ENCODE results near the gene MRNIP.

MRNIP gene

GRCh38 chr5:179832039-179832745 lies 26.4 kb downstream of the MRNIP start:
- H4K12ac ChIP-seq (ENCODE audit: low read depth, low read length) = no peak overlapping the region
- DNase-seq = peak in 1 of 2 donors; percentile 31

GRCh38 chr5:179830818-179831468 lies 27.7 kb downstream of the MRNIP start:
- Histone ChIP-seq H3K14ac (ENCODE audit: low read length) (no peak overlapping the region), H3K27me3 (ENCODE audit: insufficient read depth, low read length) (no peaks in the 10 kb centered on the region), H3K4me1 (ENCODE audit: control insufficient read depth in 1 of 2, insufficient read depth in 2 of 2, low read length in 2 of 2) (no peaks in the 10 kb centered on the region), H2BK5ac (ENCODE audit: low read depth, low read length, poor library complexity) (no peak overlapping the region), H2AK5ac (ENCODE audit: low read length) (no peak overlapping the region), H3K4me3 (ENCODE audit: low read depth, low read length) (no peak overlapping the region), H4K8ac (ENCODE audit: low read depth, low read length) (no peak overlapping the region), H3K4me2 (ENCODE audit: low read length) (no peak overlapping the region), H3K79me2 (ENCODE audit: control insufficient read depth, insufficient read depth, low read length, poor library complexity) (no peaks in the 10 kb centered on the region), H3K23ac (ENCODE audit: low read length) (no peak overlapping the region), H3K9me3 (ENCODE audit: insufficient read depth, low read depth, low read length) (peaks cover 8% of the 10 kb centered on the region), H3K4ac (ENCODE audit: low read depth, low read length) (no peak overlapping the region), H3K36me3 (ENCODE audit: control insufficient read depth in 1 of 2, insufficient read depth in 2 of 2, low read length in 2 of 2) (peaks cover 58 to 68% of the 10 kb centered on the region in 2 experiments), H2AFZ (ENCODE audit: insufficient read depth, low read length, poor library complexity) (no peak overlapping the region), H3K27ac (ENCODE audit: low read depth, low read length) (no peak overlapping the region), H4K12ac (ENCODE audit: low read depth, low read length) (no peak overlapping the region), H3K18ac (ENCODE audit: low read length) (no peak overlapping the region), H2BK12ac (ENCODE audit: low read length) (no peak overlapping the region), H4K91ac (ENCODE audit: low read depth, low read length) (no peak overlapping the region), H2BK120ac (ENCODE audit: insufficient read depth, low read length, poor library complexity) (no peak overlapping the region), H3K79me1 (ENCODE audit: low read length) (no peaks in the 10 kb centered on the region), H3K9ac (ENCODE audit: low read length) (no peak overlapping the region)
- peak in 1 of 2 donors; percentile 2 for DNase-seq
- no CpG with 5 or more reads among the region's 7 CpGs for WGBS (ENCODE audit: extremely low coverage, insufficient coverage, insufficient read length)

More at GRCh38 chr5:179832039-179832745, 26.4 kb downstream of the MRNIP start:
- no peak overlapping the region for H3K4ac ChIP-seq (ENCODE audit: low read depth, low read length)
- no peak overlapping the region for H3K9ac ChIP-seq (ENCODE audit: low read length)
- H3K4me1 ChIP-seq (ENCODE audit: control insufficient read depth in 1 of 2, insufficient read depth in 2 of 2, low read length in 2 of 2) = no peaks in the 10 kb centered on the region
- no CpG with 5 or more reads among the region's 20 CpGs for WGBS (ENCODE audit: extremely low coverage, insufficient coverage, insufficient read length)
- H4K91ac ChIP-seq (ENCODE audit: low read depth, low read length) = no peak overlapping the region
- H3K18ac ChIP-seq (ENCODE audit: low read length) = no peak overlapping the region
- no peaks in the 10 kb centered on the region for H3K27me3 ChIP-seq (ENCODE audit: insufficient read depth, low read length)
- H2AK5ac ChIP-seq (ENCODE audit: low read length) = no peak overlapping the region
- peaks cover 59 to 67% of the 10 kb centered on the region in 2 experiments for H3K36me3 ChIP-seq (ENCODE audit: control insufficient read depth in 1 of 2, insufficient read depth in 2 of 2, low read length in 2 of 2)
- H3K9me3 ChIP-seq (ENCODE audit: insufficient read depth, low read depth, low read length) = peaks cover 8% of the 10 kb centered on the region
- no peak overlapping the region for H3K14ac ChIP-seq (ENCODE audit: low read length)
- H3K4me2 ChIP-seq (ENCODE audit: low read length) = no peak overlapping the region
- H2BK5ac ChIP-seq (ENCODE audit: low read depth, low read length, poor library complexity) = no peak overlapping the region
- H2BK120ac ChIP-seq (ENCODE audit: insufficient read depth, low read length, poor library complexity) = no peak overlapping the region
- no peak overlapping the region for H2BK12ac ChIP-seq (ENCODE audit: low read length)
- no peak overlapping the region for H4K8ac ChIP-seq (ENCODE audit: low read depth, low read length)
- H2AFZ ChIP-seq (ENCODE audit: insufficient read depth, low read length, poor library complexity) = no peak overlapping the region
- no peak overlapping the region for H3K27ac ChIP-seq (ENCODE audit: low read depth, low read length)
- no peaks in the 10 kb centered on the region for H3K79me1 ChIP-seq (ENCODE audit: low read length)
- H3K4me3 ChIP-seq (ENCODE audit: low read depth, low read length) = no peak overlapping the region
- H3K23ac ChIP-seq (ENCODE audit: low read length) = no peak overlapping the region
- no peaks in the 10 kb centered on the region for H3K79me2 ChIP-seq (ENCODE audit: control insufficient read depth, insufficient read depth, low read length, poor library complexity)

- H3K79me1 ChIP-seq (ENCODE audit: low read length) = no peaks in the 10 kb centered on the region
- no peak overlapping the region for H3K9ac ChIP-seq (ENCODE audit: low read length)
- no peak overlapping the region for H2BK12ac ChIP-seq (ENCODE audit: low read length)
- H3K36me3 ChIP-seq (ENCODE audit: control insufficient read depth in 1 of 2, insufficient read depth in 2 of 2, low read length in 2 of 2) = peaks cover 66 to 77% of the 10 kb centered on the region in 2 experiments
- H3K9me3 ChIP-seq (ENCODE audit: insufficient read depth, low read depth, low read length) = peaks cover 8% of the 10 kb centered on the region
- no peak overlapping the region for H3K18ac ChIP-seq (ENCODE audit: low read length)
- no peak overlapping the region for H3K4me3 ChIP-seq (ENCODE audit: low read depth, low read length)
- H2AFZ ChIP-seq (ENCODE audit: insufficient read depth, low read length, poor library complexity) = no peak overlapping the region
- no peak overlapping the region for H2AK5ac ChIP-seq (ENCODE audit: low read length)
- H4K8ac ChIP-seq (ENCODE audit: low read depth, low read length) = no peak overlapping the region
- no peaks in the 10 kb centered on the region for H3K27me3 ChIP-seq (ENCODE audit: insufficient read depth, low read length)
- no peak overlapping the region for H3K4ac ChIP-seq (ENCODE audit: low read depth, low read length)
- H3K14ac ChIP-seq (ENCODE audit: low read length) = no peak overlapping the region
- H4K12ac ChIP-seq (ENCODE audit: low read depth, low read length) = no peak overlapping the region
- H2BK5ac ChIP-seq (ENCODE audit: low read depth, low read length, poor library complexity) = no peak overlapping the region
- H2BK120ac ChIP-seq (ENCODE audit: insufficient read depth, low read length, poor library complexity) = no peak overlapping the region
- H4K91ac ChIP-seq (ENCODE audit: low read depth, low read length) = no peak overlapping the region
- H3K27ac ChIP-seq (ENCODE audit: low read depth, low read length) = no peak overlapping the region
- H3K79me2 ChIP-seq (ENCODE audit: control insufficient read depth, insufficient read depth, low read length, poor library complexity) = no peaks in the 10 kb centered on the region
- WGBS (ENCODE audit: extremely low coverage, insufficient coverage, insufficient read length) = no CpG with 5 or more reads among the region's 7 CpGs
- DNase-seq = peak in 1 of 2 donors; percentile 2
- H3K4me1 ChIP-seq (ENCODE audit: control insufficient read depth in 1 of 2, insufficient read depth in 2 of 2, low read length in 2 of 2) = no peaks in the 10 kb centered on the region
- H3K23ac ChIP-seq (ENCODE audit: low read length) = no peak overlapping the region
- no peak overlapping the region for H3K4me2 ChIP-seq (ENCODE audit: low read length)
These were observed 28.7 kb downstream of the MRNIP start for GRCh38 chr5:179829732-179830435.

- no CpG with 5 or more reads among the region's 3 CpGs for WGBS (ENCODE audit: extremely low coverage, insufficient coverage, insufficient read length)
- Histone ChIP-seq H2AFZ (ENCODE audit: insufficient read depth, low read length, poor library complexity) (no peak overlapping the region), H3K4me1 (ENCODE audit: control insufficient read depth in 1 of 2, insufficient read depth in 2 of 2, low read length in 2 of 2) (no peaks in the 10 kb centered on the region), H3K18ac (ENCODE audit: low read length) (no peak overlapping the region), H2AK5ac (ENCODE audit: low read length) (no peak overlapping the region), H2BK120ac (ENCODE audit: insufficient read depth, low read length, poor library complexity) (no peak overlapping the region), H4K12ac (ENCODE audit: low read depth, low read length) (no peak overlapping the region), H3K23ac (ENCODE audit: low read length) (no peak overlapping the region), H3K4me3 (ENCODE audit: low read depth, low read length) (no peak overlapping the region), H3K79me2 (ENCODE audit: control insufficient read depth, insufficient read depth, low read length, poor library complexity) (no peaks in the 10 kb centered on the region), H4K91ac (ENCODE audit: low read depth, low read length) (no peak overlapping the region), H4K8ac (ENCODE audit: low read depth, low read length) (no peak overlapping the region), H2BK12ac (ENCODE audit: low read length) (no peak overlapping the region), H3K4ac (ENCODE audit: low read depth, low read length) (no peak overlapping the region), H3K27ac (ENCODE audit: low read depth, low read length) (no peak overlapping the region), H3K27me3 (ENCODE audit: insufficient read depth, low read length) (no peaks in the 10 kb centered on the region), H3K9ac (ENCODE audit: low read length) (no peak overlapping the region), H3K9me3 (ENCODE audit: insufficient read depth, low read depth, low read length) (peaks cover 8% of the 10 kb centered on the region), H3K79me1 (ENCODE audit: low read length) (no peaks in the 10 kb centered on the region), H3K36me3 (ENCODE audit: control insufficient read depth in 1 of 2, insufficient read depth in 2 of 2, low read length in 2 of 2) (peaks cover 72 to 84% of the 10 kb centered on the region in 2 experiments), H2BK5ac (ENCODE audit: low read depth, low read length, poor library complexity) (no peak overlapping the region), H3K14ac (ENCODE audit: low read length) (no peak overlapping the region), H3K4me2 (ENCODE audit: low read length) (no peak overlapping the region)
- peak in 1 of 2 donors; percentile 1 for DNase-seq
These were observed 29.7 kb downstream of the MRNIP start for GRCh38 chr5:179828756-179829421.

Data from trophoblast cell (in vitro differentiated cells and primary cell).